HCT116 (cell line): ENCODE measurements around the gene ACVR1B. TPM values are rescaled to one million over a fixed set of nuclear protein-coding genes. Genes with fewer than 3 reads are reported as not detected.

Experiments used
- ATAC-seq: fragments of 200-7000 bp; cut with Tn5 transposase; 2 replicates; pipeline ENCODE4 v1.9.1; 2020; ENCODE audit warnings: mild to moderate bottlenecking, moderate library complexity
- BruUV-seq: library from RNA; stranded (reverse); fragments of 400-500 nt; replicated peaks from 2 replicates; lab custom pipeline; 2021; lab: Mats Ljungman, UMichigan
- CTCF ChIA-PET: fragments of 300-600 bp; sonication (Branson Sonifier 250); formaldehyde crosslinking; loops from one replicate; lab custom pipeline; 2021; ENCODE audit warnings: antibody characterized with exemption; lab: Charles Lee
- POLR2A ChIA-PET: fragments of 300-600, 350-600 bp; sonication (Branson Sonifier 250); formaldehyde crosslinking; loops from one replicate; lab custom pipeline; 2021; ENCODE audit warnings: antibody characterized with exemption; lab: Charles Lee
- RAD21 ChIA-PET, 2 experiments: fragments of 300-600 bp; sonication (Branson Sonifier 250); formaldehyde crosslinking; loops; one replicate each; lab custom pipeline; 2023; ENCODE audit warnings: low total read pairs in 2 of 2; ENCODE audit not compliant: uncharacterized antibody in 2 of 2, unreplicated experiment in 2 of 2, low non-redundant PET in 1 of 2; lab: Charles Lee
- DNase-seq: peaks from one replicate; pipeline ENCODE4 v3.0.0-alpha.2; 2010; ENCODE audit warnings: low read depth, low spot score
- H2AFZ ChIP-seq: fragments of 200-600 bp; shearing (Covaris generic), sonication (generic); 2 replicates; pipeline ENCODE4 v1.6.1; 2017; ENCODE audit warnings: low read depth, mixed run types, mixed read lengths, antibody characterized with exemption, low read length; ENCODE audit not compliant: poor library complexity, severe bottlenecking
- H3K27ac ChIP-seq: 2 replicates; pipeline ENCODE4 v1.5.1; 2012; ENCODE audit warnings: low read depth, low read length
- H3K27me3 ChIP-seq: fragments of 200-600 bp; sonication (generic); 2 replicates; pipeline ENCODE4 v1.6.1; 2016; ENCODE audit warnings: mixed run types, low read length, mixed read lengths; ENCODE audit not compliant: insufficient read depth
- H3K36me3 ChIP-seq, 2 experiments: fragments of 200-500 bp in 1 of 2; fragments of 200-600 bp in 1 of 2; sonication (Bioruptor generic) in 1 of 2; sonication (generic) in 1 of 2; 2 replicates each; pipeline versions ENCODE4 v1.5.1 to v1.6.1; 2014 to 2016; ENCODE audit warnings: low read length in 2 of 2, inconsistent platforms in 1 of 2, mixed read lengths in 1 of 2, mixed run types in 1 of 2; ENCODE audit not compliant: insufficient read depth in 2 of 2, control insufficient read depth in 1 of 2
- H3K4me1 ChIP-seq, 2 experiments: fragments of 200-600 bp in 1 of 2; sonication (generic) in 1 of 2; 2 replicates each; pipeline versions ENCODE4 v1.5.1 to v1.6.1; 2012 to 2017; ENCODE audit warnings: low read length in 2 of 2, inconsistent platforms in 1 of 2, mild to moderate bottlenecking in 1 of 2, mixed read lengths in 1 of 2, mixed run types in 1 of 2, moderate library complexity in 1 of 2; ENCODE audit not compliant: insufficient read depth in 2 of 2, control insufficient read depth in 1 of 2
- H3K4me2 ChIP-seq: fragments of 200-600 bp; sonication (generic); 2 replicates; pipeline ENCODE4 v1.6.1; 2017; ENCODE audit warnings: mixed run types, low read length, mixed read lengths
- H3K4me3 ChIP-seq, 2 experiments: fragments of 200-600 bp in 1 of 2; sonication (generic) in 1 of 2; replicated peaks in 1 of 2; 2 replicates each; pipeline ENCODE4 v1.5.1; 2011 to 2016; ENCODE audit warnings: low read length in 2 of 2, control low read depth in 1 of 2, low read depth in 1 of 2, mild to moderate bottlenecking in 1 of 2, mixed read lengths in 1 of 2, mixed run types in 1 of 2
- H3K79me2 ChIP-seq: fragments of 200-600 bp; sonication (generic); 2 replicates; pipeline ENCODE4 v1.6.1; 2017; ENCODE audit warnings: mild to moderate bottlenecking, mixed run types, low read length, moderate library complexity, mixed read lengths; ENCODE audit not compliant: insufficient read depth
- H3K9ac ChIP-seq: fragments of 200-600 bp; sonication (generic); 2 replicates; pipeline ENCODE4 v1.6.1; 2016; ENCODE audit warnings: low read length, mixed read lengths
- H3K9me2 ChIP-seq: fragments of 200-600 bp; sonication (generic), shearing (Covaris generic); 2 replicates; pipeline ENCODE4 v1.6.1; 2017; ENCODE audit warnings: mixed run types, mild to moderate bottlenecking, moderate library complexity; ENCODE audit not compliant: insufficient read depth
- H3K9me3 ChIP-seq, 2 experiments: fragments of 200-500 bp in 1 of 2; fragments of 200-600 bp in 1 of 2; sonication (Bioruptor generic) in 1 of 2; sonication (generic) in 1 of 2; 2 replicates each; pipeline ENCODE4 v1.6.1; 2014 to 2017; ENCODE audit warnings: low read length in 2 of 2, mixed read lengths in 2 of 2, inconsistent platforms in 1 of 2, low read depth in 1 of 2, mild to moderate bottlenecking in 1 of 2, mixed run types in 1 of 2, moderate library complexity in 1 of 2; ENCODE audit not compliant: control insufficient read depth in 1 of 2, insufficient read depth in 1 of 2
- H4K20me1 ChIP-seq: fragments of 200-600 bp; sonication (generic), shearing (Covaris generic); 2 replicates; pipeline ENCODE4 v1.6.1; 2017; ENCODE audit warnings: mixed run types, mild to moderate bottlenecking, moderate library complexity; ENCODE audit not compliant: insufficient read depth
- CBX3 ChIP-seq: IDR thresholded peaks from 2 replicates; pipeline ENCODE4 v1.6.1; 2012; ENCODE audit warnings: low read depth
- EGR1 ChIP-seq: IDR thresholded peaks from 2 replicates; pipeline ENCODE4 v1.6.1; 2012; ENCODE audit warnings: low read depth
- JUND ChIP-seq: IDR thresholded peaks from 2 replicates; pipeline ENCODE4 v1.6.1; 2012
- SP1 ChIP-seq: IDR thresholded peaks from 2 replicates; pipeline ENCODE4 v1.6.1; 2012; ENCODE audit warnings: low read depth
- ZNF274 ChIP-seq: fragments of 200-500 bp; sonication (Bioruptor generic); IDR thresholded peaks from 2 replicates; pipeline ENCODE4 v1.6.1; 2014; ENCODE audit warnings: mild to moderate bottlenecking, low read depth, low read length, inconsistent platforms
- intact Hi-C: fragments of 100-400 bp; cut with micrococcal nuclease; formaldehyde crosslinking; loops from 2 replicates; pipeline ENCODE4 v1.10.0; 2022
- total RNA-seq: library from RNA; stranded (reverse); gene quantifications from one replicate; pipeline ENCODE4 v1.2.1, GENCODE V29; 2021; ENCODE audit not compliant: unreplicated experiment
- TF ChIP-seq, protein P1 (sequence below), 3 experiments: fragments of 200-600 bp in 1 of 3; sonication (generic) in 1 of 3; IDR thresholded peaks in 2 of 3; conservative IDR thresholded peaks in 1 of 3; 2 replicates each; pipeline ENCODE4 v1.5.1; 2012 to 2017; ENCODE audit warnings: low read depth in 2 of 3, low read length in 2 of 3, antibody characterized with exemption in 1 of 3, borderline replicate concordance in 1 of 3, control low read depth in 1 of 3, mild to moderate bottlenecking in 1 of 3, mixed read lengths in 1 of 3, mixed run types in 1 of 3, moderate library complexity in 1 of 3; ENCODE audit not compliant: insufficient read depth in 1 of 3
- TF ChIP-seq, protein P2 (sequence below): IDR thresholded peaks from 2 replicates; pipeline ENCODE4 v1.6.1; 2011; ENCODE audit warnings: mild to moderate bottlenecking, low read length, moderate library complexity; ENCODE audit not compliant: insufficient replicate concordance; ENCODE audit errors: extremely low read depth
- TF ChIP-seq, protein P3 (sequence below): IDR thresholded peaks from 2 replicates; pipeline ENCODE4 v1.6.1; 2012

The ACVR1B gene
- total RNA-seq, 1 experiment from 2014 or later: 22.7 TPM

DNA sequence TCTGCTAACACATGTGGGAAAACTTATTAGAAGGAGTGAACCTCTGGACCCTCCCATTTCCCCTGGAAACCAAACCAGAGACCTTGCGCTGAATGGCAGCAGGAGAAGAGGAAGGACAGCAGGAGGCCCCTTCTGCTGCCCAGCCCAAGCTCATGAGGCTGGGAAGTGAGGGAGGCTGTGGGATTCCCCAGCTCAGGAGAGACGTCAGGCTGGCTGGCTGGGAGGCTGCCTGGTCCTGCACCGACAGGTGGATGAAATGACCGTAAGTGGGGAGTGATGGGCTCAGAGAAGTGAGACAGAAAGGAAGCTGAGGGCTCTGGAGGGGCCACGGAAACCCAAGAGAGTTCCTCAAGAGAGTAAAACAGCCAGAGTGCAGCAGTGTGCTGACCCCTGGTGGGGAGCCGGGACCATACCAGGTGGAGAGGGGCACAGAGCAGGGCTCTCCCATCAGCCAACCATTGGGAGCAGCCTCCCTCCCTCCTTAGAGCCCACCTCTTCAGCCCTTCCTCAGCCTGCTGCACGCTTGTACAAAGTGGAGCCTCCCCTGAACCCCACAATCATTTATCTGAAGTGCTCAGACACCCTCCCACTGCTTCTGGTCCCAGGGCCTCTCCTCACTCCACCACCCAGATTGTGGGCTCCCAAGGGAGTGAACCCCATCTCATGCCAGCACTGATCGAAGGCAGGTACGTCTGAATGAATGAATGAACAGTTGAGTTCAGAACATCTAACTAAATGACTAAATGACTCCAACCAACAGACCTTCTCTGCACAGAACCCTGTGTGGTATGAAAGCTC lies 69.2 kb downstream of the ACVR1B start:
- CTCF ChIA-PET: interaction anchor here (0.8 to 7.9 kb wide), 12 partner anchors 9 to 626 kb away, joined by 3 to 137 read pairs (median 4); partner anchors contain the start of gene TAMALIN
- RAD21 ChIA-PET: interaction anchor here (0.8 to 3.0 kb wide), 3 partner anchors 16 to 17 kb away, joined by 3 to 21 read pairs (median 5); no protein-coding TSS in a partner anchor
- Histone ChIP-seq H3K9me2 (no peaks in the 10 kb centered on the region), H4K20me1 (no peaks in the 10 kb centered on the region), H3K4me2 (0 out of 2 replicates have a peak overlapping the region, but pooled peaks have one; percentile 14), H3K27ac (no peak overlapping the region), H3K9ac (no peak overlapping the region), H3K79me2 (no peaks in the 10 kb centered on the region), H3K9me3 (no peaks in the 10 kb centered on the region), H2AFZ (no peak overlapping the region), H3K36me3 (no peaks in the 10 kb centered on the region), H3K27me3 (no peaks in the 10 kb centered on the region), H3K4me3 (no peak overlapping the region), H3K4me1 (peaks cover 14 to 51% of the 10 kb centered on the region in 2 experiments)
- DNase-seq: no peak
- BruUV-seq: no TSS peak
- ATAC-seq: peak; percentile 27
- intact Hi-C loops: loop anchor here (1.0 to 5.0 kb wide), 2 partner anchors 27 to 128 kb away; no protein-coding TSS in a partner anchor
- TF ChIP-seq, protein P1, sequence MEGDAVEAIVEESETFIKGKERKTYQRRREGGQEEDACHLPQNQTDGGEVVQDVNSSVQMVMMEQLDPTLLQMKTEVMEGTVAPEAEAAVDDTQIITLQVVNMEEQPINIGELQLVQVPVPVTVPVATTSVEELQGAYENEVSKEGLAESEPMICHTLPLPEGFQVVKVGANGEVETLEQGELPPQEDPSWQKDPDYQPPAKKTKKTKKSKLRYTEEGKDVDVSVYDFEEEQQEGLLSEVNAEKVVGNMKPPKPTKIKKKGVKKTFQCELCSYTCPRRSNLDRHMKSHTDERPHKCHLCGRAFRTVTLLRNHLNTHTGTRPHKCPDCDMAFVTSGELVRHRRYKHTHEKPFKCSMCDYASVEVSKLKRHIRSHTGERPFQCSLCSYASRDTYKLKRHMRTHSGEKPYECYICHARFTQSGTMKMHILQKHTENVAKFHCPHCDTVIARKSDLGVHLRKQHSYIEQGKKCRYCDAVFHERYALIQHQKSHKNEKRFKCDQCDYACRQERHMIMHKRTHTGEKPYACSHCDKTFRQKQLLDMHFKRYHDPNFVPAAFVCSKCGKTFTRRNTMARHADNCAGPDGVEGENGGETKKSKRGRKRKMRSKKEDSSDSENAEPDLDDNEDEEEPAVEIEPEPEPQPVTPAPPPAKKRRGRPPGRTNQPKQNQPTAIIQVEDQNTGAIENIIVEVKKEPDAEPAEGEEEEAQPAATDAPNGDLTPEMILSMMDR (IDR thresholded peaks at IDR 0.05 in 2 of 3, conservative IDR thresholded peaks at IDR 0.05 in 1 of 3; ENCODE audit: borderline replicate concordance in 1 of 3, insufficient read depth in 1 of 3, low read depth in 2 of 3, low read length in 2 of 3): peak in 2 of 3 experiments; percentile 72 to 84; a peak in 4 of 6 replicates
- TF ChIP-seq CBX3 (no peak), SP1 (no peak), JUND (no peak), ZNF274 (no peak), EGR1 (no peak)
- TF ChIP-seq, protein P2, sequence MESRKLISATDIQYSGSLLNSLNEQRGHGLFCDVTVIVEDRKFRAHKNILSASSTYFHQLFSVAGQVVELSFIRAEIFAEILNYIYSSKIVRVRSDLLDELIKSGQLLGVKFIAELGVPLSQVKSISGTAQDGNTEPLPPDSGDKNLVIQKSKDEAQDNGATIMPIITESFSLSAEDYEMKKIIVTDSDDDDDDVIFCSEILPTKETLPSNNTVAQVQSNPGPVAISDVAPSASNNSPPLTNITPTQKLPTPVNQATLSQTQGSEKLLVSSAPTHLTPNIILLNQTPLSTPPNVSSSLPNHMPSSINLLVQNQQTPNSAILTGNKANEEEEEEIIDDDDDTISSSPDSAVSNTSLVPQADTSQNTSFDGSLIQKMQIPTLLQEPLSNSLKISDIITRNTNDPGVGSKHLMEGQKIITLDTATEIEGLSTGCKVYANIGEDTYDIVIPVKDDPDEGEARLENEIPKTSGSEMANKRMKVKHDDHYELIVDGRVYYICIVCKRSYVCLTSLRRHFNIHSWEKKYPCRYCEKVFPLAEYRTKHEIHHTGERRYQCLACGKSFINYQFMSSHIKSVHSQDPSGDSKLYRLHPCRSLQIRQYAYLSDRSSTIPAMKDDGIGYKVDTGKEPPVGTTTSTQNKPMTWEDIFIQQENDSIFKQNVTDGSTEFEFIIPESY: no peak
- TF ChIP-seq, protein P3, sequence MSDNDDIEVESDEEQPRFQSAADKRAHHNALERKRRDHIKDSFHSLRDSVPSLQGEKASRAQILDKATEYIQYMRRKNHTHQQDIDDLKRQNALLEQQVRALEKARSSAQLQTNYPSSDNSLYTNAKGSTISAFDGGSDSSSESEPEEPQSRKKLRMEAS: no peak
- POLR2A ChIA-PET: no interaction called here
